ENCODE measurements around the gene FRMD8. TPM values are rescaled to one million over a fixed set of nuclear protein-coding genes. Genes with fewer than 3 reads are reported as not detected.

FRMD8 gene
- total RNA-seq, 1 donor from 2014 or later, result 238 TPM

DNA sequence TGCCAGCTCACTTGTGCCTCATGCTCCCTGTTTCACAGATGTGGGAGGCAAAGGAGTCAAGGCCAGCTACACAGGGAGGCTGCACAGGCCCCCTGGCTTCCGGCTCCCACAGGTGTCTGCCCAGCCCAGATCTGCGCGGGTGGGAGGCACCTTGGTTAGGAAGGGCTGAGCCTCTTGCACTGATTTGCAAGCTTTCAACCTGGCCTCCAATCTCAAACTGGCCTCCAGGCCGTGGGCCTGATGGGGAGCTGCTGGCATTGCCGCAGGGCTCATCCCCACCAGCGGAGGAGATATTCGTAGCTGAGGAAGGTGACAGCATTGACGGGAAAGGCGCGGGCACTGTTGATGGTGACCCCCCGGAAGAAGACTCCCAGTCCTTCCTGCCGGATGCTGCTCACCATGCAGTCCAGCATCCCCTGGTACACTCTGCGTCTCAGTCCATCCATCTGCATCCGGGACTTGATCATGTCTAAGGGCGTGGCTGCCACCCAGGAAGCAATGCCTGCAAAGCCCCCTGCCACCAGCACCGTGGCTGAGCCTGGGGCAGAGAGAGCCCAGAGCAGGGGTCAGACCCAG, 10.2 kb upstream of the FRMD8 start:
- DNase-seq, result no peak

- DNase-seq, result no peak
Observed at GRCh38 chr11:65377036-65377435, 9.4 kb upstream of the FRMD8 start.

DNA sequence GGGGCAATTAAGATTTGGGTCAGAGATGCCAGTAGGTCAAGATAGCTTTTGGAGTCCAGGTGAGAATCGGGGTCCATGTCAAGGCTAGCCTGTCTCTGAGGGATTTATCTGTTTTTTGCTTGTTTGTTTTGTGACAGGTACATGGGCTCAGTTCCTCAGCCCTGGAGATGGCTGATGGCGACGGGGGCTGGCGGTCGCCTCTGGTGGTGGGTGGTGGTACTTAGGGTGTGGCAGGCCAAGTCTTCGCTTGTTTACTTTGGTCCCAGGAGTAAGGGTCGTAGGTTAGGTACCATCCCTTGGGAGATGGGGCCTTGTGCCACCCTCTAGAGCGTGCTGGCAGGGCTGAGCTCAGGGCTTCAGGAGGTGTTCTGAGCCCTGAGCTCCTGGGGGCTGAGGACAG, 8.7 kb upstream of the FRMD8 start:
- DNase-seq, result no peak

- no peak for DNase-seq
Observed at GRCh38 chr11:65378208-65378927, 8.1 kb upstream of the FRMD8 start.

DNA sequence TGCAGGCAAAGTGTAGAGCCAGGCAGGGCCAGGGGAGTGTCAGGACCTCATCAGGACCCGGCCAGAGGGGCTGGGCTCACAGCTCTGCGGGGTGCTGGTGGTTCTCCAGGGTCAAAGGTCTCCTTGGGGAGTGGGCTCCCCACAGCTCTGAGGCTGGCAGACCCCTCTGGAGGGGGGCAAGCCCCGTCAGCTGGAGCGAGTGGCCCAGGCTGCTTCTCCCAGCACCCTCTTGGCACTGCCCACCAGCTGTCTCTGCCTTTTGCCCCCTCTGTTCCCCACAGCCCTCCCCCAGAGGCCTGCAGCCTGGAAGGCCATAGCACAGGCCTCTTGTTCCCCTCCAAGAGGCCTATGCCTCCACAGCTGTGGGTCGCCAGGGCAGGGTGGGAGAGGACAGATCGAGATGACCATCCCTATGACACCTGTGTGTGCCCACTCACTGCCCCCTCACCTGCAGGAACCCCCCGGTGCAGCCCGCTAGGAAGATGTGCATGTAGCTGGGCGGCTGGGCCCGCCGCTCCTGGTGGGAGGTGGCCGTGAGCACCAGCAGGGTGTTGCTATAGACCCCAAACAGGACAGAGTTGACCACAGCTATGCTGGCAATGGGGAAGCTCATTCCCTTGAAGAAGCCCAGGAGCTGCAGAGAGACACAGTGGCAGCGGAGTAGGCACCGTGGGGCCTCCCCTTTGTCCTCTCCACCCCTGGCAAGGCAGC, 7.4 kb upstream of the FRMD8 start:
- DNase-seq, result no peak

- no peak for DNase-seq
Observed at GRCh38 chr11:65379698-65380459, 6.6 kb upstream of the FRMD8 start.

- no peak for DNase-seq
Observed at GRCh38 chr11:65380460-65381119, 5.8 kb upstream of the FRMD8 start.

DNA sequence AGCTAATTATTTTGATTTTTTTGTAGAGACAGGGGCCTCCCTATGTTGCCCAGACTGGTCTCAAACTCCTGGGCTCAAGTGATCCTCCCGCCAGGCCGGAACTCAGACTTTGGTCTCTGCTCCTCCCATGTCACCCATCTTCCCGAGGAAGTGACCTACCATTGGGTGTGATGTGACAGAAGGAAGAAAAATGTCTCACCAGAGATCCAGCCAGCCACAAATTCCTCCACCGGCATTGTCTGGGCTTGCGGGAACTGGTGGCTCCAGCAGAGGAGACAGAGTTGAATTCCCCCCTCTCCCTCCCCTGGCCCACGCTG, 4.8 kb upstream of the FRMD8 start:
- no peak for DNase-seq

DNA sequence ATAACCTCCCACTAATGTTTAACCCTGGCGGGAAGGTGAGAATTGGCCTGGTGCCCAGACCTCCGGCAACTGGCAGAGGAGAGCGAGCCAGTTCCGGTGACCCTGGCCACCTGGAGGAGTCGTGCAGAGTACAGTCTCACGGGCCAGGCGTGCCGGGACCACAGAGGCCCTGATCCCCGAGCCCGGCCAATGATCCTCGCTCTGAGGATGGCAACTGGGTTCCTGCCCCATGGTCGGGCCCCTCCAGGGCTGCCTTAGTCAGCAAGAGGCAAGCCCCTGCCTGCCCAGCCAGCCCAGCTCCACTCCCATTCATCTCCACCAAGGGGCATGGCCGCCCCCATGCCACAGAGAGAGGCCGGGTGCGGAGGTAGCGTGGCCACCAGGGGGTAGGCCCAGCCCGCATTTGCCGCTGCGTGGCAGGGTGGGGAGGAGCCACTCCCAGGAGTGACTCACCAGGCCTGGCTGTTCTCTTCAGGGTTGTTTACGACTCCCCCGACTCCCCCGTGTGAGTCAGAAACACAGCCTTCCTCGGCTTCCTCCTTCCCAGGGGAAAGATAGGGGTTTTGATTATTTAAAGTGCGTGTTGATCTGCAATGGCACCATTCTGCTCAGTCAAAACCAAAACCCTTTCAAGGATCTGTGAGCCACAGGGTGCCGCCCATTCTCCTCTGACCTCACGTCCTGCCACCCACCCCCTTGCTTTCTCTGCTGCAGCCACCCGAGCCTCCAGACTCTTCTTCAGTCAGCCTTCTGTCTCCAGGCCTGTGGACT, 4.2 kb upstream of the FRMD8 start, which contains the start of gene SLC25A45:
Gene SLC25A45, minus strand, starts transcription at position 614 of the 771 bp plus-strand sequence. CDS start 695 bp downstream, outside the sequence.
- peak; percentile 99 for DNase-seq

GRCh38 chr11:65382804-65383368, 3.6 kb upstream of the FRMD8 start:
- no peak for DNase-seq

DNA sequence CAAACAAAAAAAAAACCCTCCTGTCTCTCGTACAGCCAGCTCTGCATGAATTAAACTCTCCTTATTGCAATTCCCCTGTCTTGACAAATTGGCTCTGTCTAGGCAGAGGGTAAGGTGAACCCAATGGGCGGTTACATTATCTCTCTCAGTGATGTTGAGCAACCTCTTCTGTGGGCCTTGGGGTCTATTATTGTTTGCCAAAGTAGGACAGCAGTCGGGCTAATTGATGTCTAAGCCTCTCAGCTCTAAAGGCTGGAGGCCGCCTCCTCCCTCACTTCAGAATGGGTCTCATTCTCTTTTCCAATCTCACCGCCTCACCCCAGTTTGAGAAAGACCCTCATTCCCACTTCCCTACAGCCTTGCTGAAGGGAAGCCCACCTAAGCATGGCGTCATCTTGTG, 2.7 kb upstream of the FRMD8 start:
- no peak for DNase-seq

DNA sequence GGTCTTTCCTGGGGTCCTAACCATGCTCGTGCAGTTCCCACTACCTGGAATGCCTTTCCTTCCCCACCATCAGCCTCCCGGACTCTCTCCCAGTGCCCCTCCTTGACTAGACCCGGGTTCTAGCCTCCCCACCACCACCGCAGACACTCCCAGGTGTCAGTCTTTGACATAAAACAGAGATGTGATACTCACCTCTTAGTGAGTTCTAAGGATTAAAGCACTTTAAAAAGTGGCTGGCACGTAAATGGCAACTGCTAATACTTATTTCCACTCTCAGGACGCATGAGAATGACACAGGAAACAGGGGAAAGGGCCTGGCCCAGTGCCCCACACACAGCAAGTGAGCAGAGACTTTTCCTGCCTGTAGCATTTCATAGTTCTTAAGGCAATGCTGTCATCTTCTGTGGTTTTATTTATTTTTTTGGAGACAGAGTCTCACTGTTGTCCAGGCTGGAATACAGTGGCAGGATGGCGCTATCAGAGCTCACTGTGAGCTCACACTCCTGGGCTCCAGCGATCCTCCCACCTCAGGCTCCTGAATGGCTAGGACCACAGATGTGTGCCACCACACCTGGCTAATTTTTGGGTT, 2.0 kb upstream of the FRMD8 start:
- DNase-seq, result peak; percentile 66

GRCh38 chr11:65388731-65389130, 2.3 kb downstream of the FRMD8 start:
- no peak for DNase-seq

GRCh38 chr11:65389294-65389980, 3.0 kb downstream of the FRMD8 start:
- peak; percentile 36 for DNase-seq

- DNase-seq, result peak; percentile 53
Observed at GRCh38 chr11:65390099-65390941, 3.9 kb downstream of the FRMD8 start.

DNA sequence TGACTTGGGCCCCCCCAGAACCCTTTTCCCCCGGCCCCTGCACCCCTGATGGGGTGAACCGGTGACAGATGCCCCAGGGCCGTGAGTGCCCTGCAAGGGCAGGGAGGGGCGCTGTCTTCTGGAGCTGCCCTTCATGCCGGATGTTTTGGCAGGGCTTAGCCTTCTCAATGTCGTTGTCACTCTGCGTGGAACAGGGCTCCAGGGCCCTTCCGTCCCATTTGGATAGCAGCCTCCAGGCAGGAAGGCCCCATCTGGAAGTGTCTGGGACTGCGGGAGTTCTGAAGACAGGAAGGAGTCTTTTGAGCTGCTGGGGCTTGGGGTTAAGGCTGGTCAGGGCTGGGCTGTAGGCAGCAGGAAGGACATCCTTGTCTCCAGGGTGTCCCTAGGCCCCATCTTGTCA, 4.6 kb downstream of the FRMD8 start:
- DNase-seq, result peak; percentile 45

- no peak for DNase-seq
Observed at GRCh38 chr11:65392186-65392829, 5.9 kb downstream of the FRMD8 start.

- no peak for DNase-seq
Observed at GRCh38 chr11:65392899-65393298, 6.5 kb downstream of the FRMD8 start.

- DNase-seq, result no peak
Observed at GRCh38 chr11:65393513-65394079, 7.2 kb downstream of the FRMD8 start.

Measured in dermis blood vessel endothelial cell (primary cell).